HK-2 (cell line): ENCODE measurements around the gene CD44.
"Not testable (repeated sequence)": the region's sequence is repeated elsewhere in the genome, so short reads cannot be mapped to it uniquely, and the experiment has no call there.

Source experiments
- DNase-seq: peaks from one replicate; pipeline ENCODE4 v3.0.0-alpha.2; 2018; ENCODE audit not compliant: unreplicated experiment

The CD44 gene

DNA sequence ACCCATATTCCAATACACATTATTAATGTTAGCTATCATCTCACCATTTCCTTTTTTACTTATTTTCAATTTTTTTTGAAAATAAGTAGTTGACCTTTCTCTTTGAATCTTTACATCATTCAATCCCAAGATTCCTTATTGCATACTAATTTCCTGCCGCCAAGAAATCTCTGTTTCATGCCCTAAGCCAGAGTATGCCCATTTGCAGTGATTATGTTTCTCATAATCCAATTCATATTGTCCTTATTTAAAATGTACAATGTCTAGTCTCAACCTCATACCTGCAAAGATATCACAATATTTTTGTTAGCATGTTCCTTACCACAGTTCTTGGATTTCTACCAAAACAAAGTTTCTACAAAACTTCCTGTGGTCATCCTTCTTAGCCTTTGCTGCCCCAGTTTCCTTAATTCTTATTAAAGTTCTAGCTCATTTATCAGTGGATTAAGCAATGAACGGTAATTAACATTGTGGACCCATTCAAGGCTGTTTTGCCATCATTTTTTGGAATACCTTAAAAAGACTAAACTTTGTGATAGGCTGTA lies 75.3 kb downstream of the CD44 start:
- DNase-seq: no peak

GRCh38 chr11:35214792-35215193 lies 75.8 kb downstream of the CD44 start:
- peak; percentile 67 for DNase-seq

GRCh38 chr11:35215945-35216344 lies 77.0 kb downstream of the CD44 start:
- no peak for DNase-seq

- DNase-seq: no peak
These were observed 78.1 kb downstream of the CD44 start for GRCh38 chr11:35216962-35217678.

DNA sequence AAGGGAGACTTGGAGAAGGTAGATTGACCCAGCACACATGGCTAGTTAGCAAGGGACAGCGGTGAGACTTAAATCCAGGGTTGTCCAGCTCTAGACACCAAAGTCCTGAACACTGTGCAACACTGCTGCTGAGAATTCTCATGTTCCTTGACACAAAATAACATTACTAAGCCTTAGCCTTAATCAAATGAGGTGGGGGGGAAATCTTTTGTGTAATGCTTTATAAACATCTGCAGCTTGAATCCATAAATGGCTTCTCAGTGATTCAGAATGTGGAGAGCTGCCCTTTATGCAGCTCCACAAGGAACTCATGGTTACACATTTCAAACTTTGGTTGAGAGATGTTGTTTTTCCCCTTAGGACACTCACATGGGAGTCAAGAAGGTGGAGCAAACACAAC lies 80.0 kb downstream of the CD44 start:
- DNase-seq: no peak

DNA sequence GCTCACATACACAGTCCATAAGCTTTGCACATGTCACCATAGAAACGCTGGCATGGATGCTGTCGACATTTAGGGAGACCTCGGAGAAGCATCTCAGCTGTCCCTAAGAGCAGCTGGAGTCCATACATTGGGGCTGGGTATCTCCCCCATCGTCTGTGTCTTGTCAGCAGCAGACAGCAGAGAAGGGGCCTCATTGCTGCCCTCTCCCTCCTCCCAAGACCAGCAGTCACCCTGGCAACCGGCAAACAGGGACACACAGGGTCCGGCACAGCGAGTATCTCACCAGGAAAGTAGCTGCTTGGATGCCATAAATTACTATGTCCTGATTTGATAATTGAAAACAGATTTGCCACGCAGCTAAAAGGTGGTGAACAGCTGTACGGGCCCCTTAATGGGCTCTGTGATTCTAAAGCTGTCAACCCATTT lies 84.4 kb downstream of the CD44 start:
- no peak for DNase-seq

- DNase-seq: no peak
These were observed 85.0 kb downstream of the CD44 start for GRCh38 chr11:35223991-35224390.

DNA sequence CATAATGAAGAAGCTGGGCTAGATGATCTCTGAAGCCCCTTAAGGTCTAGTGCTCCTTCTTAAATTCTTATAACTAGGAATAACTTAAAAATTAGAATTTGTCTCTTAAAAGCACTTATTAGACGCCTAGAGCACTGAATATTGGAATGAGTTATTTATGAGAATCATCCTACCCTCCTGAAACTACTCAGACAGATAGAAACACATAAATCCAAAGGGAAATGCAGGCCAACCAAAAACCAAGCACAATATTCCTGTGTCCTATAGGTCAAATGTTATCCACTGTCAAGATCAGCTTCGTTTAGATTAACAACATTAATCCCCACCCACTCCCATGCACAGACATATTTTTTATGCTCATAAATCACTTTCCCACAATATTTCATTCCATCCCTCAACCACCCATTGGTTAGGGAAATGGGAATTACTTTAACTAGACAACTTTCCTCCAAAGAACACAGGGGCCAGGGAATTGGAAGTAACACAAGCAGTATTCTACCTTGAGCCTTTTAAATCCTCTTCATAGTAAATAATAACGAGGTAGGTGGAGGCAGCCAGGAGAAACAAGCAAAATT lies 87.1 kb downstream of the CD44 start:
- DNase-seq: no peak

- not testable (repeated sequence) for DNase-seq
These were observed 87.8 kb downstream of the CD44 start for GRCh38 chr11:35226756-35227155.

DNA sequence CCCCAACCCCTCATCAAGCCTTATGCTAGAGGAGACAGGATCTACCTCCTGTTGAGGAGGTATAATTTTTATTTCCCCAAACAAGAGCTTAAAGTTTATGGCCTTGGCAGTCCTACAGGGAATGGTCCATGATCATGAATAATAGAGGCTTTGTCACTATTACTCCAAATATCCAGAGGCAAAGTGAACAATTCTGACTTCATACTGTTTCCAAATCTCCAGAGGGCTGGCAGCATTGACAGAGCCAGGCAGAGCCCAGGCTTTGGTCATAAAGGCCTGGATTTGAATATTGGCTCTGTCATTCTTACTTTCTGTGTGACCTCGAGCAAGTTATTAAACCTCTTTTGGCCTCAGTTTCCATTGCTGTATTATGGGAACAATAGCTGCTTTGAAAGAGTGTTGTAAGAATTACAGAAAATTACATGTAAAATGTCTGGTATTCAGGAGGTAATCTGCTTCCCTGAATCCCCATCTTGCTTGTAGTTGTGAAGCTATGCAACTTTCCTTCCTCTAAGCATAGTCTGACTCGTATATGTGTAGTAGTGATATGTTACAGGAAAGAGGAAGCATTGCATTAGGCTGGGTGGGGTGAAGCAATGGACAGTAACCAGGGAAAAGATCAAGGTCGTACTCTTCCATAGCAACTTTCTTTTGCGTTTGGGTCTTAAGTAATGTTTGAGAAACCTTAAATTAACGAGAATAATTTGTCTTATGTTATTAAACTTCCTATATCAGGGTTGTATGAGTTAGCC lies 88.8 kb downstream of the CD44 start:
- DNase-seq: no peak

GRCh38 chr11:35228328-35228725 lies 89.4 kb downstream of the CD44 start:
- no peak for DNase-seq

GRCh38 chr11:35230388-35230787 lies 91.4 kb downstream of the CD44 start:
- no peak for DNase-seq

DNA sequence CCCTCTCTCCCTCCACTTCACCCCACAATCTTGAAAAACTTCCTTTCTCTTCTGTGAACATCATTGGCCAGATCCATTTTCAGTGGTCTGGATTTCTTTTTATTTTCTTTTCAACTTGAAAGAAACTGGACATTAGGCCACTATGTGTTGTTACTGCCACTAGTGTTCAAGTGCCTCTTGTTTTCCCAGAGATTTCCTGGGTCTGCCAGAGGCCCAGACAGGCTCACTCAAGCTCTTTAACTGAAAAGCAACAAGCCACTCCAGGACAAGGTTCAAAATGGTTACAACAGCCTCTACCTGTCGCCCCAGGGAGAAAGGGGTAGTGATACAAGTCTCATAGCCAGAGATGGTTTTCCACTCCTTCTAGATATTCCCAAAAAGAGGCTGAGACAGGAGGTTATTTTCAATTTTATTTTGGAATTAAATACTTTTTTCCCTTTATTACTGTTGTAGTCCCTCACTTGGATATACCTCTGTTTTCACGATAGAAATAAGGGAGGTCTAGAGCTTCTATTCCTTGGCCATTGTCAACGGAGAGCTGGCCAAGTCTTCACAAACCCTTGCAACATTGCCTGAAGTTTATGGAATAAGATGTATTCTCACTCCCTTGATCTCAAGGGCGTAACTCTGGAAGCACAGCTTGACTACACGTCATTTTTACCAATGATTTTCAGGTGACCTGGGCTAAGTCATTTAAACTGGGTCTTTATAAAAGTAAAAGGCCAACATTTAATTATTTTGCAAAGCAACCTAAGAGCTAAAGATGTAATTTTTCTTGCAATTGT lies 92.3 kb downstream of the CD44 start:
- DNase-seq: no peak

DNA sequence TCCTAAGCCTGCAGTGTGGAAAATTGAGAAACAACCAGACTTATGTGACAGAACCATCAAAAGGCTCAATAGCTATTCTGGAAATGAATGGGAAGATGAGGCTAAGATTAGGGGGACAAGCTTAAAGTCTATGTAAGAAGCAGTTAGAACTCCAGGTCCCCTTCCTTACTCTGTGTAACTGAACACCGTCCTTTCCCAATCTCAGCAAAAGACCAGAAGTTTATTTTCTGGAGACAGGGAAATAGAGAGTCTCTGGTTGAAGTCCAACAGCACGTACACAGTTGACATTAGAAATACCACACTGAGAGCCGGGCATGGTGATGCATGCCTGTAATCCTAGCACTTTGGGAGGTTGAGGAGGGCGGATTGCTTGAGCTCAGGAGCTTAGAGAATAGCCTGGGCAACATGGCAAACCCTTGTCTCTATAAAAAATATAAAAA lies 93.9 kb downstream of the CD44 start:
- DNase-seq: no peak

DNA sequence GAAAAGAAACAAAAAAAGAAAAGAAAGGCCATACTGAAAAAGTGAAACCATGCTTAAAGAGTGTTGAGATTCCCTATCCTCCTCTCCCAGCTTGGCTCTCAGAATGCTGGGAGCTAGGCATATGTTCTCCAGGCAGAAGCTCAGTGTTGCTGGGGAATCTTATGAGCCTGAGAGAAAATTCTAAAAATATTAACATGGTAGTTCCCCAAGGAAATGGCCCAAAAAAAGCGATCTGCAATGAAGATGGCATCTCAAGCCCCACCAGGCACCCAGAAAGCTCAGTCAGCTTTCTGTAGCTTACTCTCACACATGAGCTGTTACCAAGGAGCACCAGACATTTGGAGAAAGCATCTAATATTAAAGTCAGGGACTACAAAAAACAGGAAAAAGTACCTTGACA lies 94.5 kb downstream of the CD44 start:
- no peak for DNase-seq

DNA sequence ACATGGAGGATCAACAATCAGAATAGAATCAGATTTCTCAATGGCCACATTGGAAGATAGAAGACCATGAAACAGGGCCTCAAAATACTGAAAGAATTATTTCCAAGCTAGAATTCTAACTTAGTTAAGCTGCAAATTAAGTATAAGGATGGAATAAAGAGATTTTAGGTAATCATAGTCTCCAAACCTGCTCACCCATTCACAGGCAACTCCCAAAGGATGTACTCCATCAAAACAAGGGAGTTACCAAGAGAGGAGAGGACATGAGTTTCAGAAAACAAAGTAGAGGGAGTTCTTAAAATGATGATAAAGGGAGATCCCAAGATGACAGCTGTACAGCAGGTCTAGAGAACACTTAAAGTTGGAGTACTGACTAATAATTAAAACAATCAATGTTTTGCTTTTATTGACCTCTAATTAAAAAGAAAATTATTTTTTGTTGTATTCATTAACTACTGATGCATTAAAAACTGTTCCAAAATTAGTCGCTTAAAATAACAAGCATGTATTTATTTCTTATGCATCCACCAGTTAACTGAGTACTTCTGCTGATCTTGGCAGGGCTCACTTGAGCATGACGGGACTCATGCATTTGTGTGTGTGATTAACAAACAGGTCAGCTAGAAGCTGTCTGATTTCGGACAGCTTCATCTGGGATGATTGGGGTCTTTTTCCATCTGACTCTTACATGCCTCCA lies 95.6 kb downstream of the CD44 start:
- no peak for DNase-seq

GRCh38 chr11:35235157-35235468 lies 96.1 kb downstream of the CD44 start:
- DNase-seq: no peak

DNA sequence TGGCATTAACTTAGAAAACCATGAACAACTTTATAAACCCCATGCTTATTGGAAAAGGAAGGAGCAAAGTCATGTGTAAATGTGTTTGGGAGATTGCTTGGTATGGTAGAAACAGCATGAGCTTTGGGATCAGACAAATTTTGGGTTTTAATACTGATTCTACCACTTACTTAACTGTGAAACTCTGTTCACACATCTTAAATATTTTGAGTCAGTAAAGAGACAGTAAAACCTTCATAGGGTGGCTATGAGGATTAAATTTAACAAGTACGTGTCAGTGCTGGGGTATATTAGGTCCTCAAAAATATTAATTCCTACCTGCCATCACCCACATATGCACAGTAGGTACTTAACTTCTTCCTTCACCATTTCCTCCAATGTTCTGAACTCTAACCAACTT lies 96.5 kb downstream of the CD44 start:
- DNase-seq: no peak

DNA sequence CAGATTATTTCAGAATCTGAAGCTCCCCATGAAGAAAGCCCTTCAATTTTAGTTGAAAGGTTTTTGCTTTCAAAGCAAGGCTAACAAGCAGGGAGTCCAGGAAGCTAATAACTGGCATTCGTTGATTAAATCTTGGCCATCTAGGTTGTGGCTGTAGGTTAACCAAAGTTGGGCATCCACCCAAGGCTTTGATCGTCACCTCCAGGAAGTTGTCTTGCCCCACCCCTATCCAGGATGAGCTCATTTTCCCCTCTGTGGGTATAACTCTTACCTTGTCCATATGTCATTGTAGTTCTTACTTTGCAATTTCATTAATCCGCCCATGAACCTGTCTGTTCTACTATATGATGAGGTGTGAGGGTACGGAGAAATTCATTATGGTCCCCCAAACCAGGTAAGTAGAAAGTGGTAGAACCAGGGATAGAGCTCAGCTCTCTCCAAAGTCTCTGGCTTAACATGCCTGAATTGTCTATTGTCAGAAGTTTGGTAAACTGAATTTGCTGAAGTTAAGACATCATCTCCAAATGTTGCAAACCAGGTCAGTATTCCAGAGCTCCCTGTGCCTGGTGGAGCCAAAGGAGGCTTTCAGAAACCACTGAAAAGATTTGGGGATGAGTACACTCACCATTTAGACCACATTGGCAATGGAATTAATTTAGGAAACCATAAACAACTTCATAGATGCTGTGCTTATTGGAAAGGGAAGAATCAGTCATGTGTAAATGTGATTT lies 97.1 kb downstream of the CD44 start:
- peak; percentile 61 for DNase-seq

GRCh38 chr11:35236667-35237003 lies 97.7 kb downstream of the CD44 start:
- DNase-seq: peak; percentile 49

DNA sequence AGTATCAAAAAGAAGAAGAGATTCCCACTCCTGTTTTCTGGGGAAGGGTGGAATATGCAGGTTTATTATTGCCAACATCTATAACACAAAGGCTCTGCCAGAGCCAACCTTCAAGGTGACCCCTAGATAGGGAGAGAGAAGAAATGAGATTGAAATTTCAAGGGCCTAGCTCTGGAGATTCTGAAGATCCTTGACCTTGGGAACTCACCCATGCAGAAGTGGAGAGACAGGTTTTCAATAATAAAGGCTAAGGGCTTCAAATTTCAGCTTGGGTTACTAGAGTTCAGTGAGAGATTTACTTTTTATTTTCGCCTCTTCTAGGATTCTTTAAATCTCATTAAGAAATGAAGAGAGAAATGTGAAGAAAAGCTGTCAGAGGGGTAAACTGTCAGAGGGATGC lies 98.4 kb downstream of the CD44 start:
- no peak for DNase-seq
